Panc1 (cell line): ENCODE data around the gene DACH1.

Experiments used
- CTCF ChIP-seq: fragments of 450-650 bp; IDR thresholded peaks from 2 replicates; pipeline ENCODE4 v1.5.1; 2017; ENCODE audit warnings: mild to moderate bottlenecking
- POLR2AphosphoS5 ChIP-seq: IDR thresholded peaks from 2 replicates; pipeline ENCODE4 v1.6.1; 2012; ENCODE audit warnings: mild to moderate bottlenecking, low read depth, low read length, moderate library complexity
- REST ChIP-seq, 2 experiments: IDR thresholded peaks; 2 replicates each; pipeline ENCODE4 v1.6.1; 2011 to 2012; ENCODE audit warnings: low read depth in 2 of 2, control low read depth in 1 of 2, low read length in 1 of 2, mild to moderate bottlenecking in 1 of 2, moderate library complexity in 1 of 2; ENCODE audit not compliant: insufficient read depth in 1 of 2
- SIN3A ChIP-seq: IDR thresholded peaks from 2 replicates; pipeline ENCODE4 v1.6.1; 2012; ENCODE audit warnings: low read depth, mild to moderate bottlenecking, low read length, moderate library complexity, borderline replicate concordance; ENCODE audit not compliant: insufficient read depth
- TCF7L2 ChIP-seq: IDR thresholded peaks from 2 replicates; pipeline ENCODE4 v1.6.1; 2011; ENCODE audit warnings: mild to moderate bottlenecking, low read depth, low read length, inconsistent platforms

DNA sequence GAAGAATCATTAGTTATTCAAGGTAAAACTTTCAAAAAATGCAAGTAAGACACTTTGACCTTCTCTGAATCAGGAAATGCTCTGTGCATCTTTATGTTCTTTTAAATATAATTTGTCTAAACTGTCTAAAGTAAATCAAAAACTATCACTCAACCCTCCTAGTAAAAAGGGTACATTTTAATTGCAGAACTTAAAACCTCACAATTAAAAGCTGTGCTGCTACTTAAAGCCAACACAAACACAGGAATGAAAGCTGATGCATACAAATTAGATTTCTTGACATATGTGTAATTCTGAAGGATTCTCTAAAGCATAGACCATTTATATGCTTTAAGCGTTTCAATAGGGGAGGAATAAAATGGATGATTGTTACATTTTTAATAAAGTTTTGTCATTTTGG is 58.3 kb downstream of the DACH1 start:
- TF ChIP-seq CTCF (no peak), REST (IDR thresholded peaks at IDR 0.05; ENCODE audit: insufficient read depth in 1 of 2, low read depth in 2 of 2, low read length in 1 of 2) (no peak), POLR2AphosphoS5 (no peak), SIN3A (no peak), TCF7L2 (no peak)
